Activated naive CD8-positive, alpha-beta T cell treated with anti-CD3 and anti-CD28 coated beads, Interleukin-2, amount 50 U/mL, for 24 hours (primary cell): Measurements from ENCODE around the gene WIPI1.
"Not testable (repeated sequence)": the region's sequence is repeated elsewhere in the genome, so short reads cannot be mapped to it uniquely, and the experiment has no call there.

Experiments used
- ATAC-seq: fragments of 150-1000 bp; cut with Tn5 transposase; one replicate; pipeline ENCODE4 v1.10.0; 2021
- DNase-seq: peaks from one replicate; pipeline ENCODE4 v3.0.0; 2021
- H3K27ac Mint-ChIP-seq: one replicate; pipeline ENCODE4 v1.8.0; 2021; ENCODE audit warnings: mild to moderate bottlenecking, mixed read lengths
- H3K27me3 Mint-ChIP-seq: one replicate; pipeline ENCODE4 v1.8.0; 2021; ENCODE audit warnings: mixed read lengths
- H3K36me3 Mint-ChIP-seq: one replicate; pipeline ENCODE4 v1.8.0; 2021; ENCODE audit warnings: low read depth, mixed read lengths
- H3K4me1 Mint-ChIP-seq: one replicate; pipeline ENCODE4 v1.8.0; 2021; ENCODE audit warnings: mixed read lengths
- H3K4me3 Mint-ChIP-seq: one replicate; pipeline ENCODE4 v1.8.0; 2021; ENCODE audit warnings: mild to moderate bottlenecking, moderate library complexity, mixed read lengths
- H3K9me3 Mint-ChIP-seq: one replicate; pipeline ENCODE4 v1.8.0; 2021; ENCODE audit warnings: mixed read lengths

WIPI1 gene, protein sequence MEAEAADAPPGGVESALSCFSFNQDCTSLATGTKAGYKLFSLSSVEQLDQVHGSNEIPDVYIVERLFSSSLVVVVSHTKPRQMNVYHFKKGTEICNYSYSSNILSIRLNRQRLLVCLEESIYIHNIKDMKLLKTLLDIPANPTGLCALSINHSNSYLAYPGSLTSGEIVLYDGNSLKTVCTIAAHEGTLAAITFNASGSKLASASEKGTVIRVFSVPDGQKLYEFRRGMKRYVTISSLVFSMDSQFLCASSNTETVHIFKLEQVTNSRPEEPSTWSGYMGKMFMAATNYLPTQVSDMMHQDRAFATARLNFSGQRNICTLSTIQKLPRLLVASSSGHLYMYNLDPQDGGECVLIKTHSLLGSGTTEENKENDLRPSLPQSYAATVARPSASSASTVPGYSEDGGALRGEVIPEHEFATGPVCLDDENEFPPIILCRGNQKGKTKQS

GRCh38 chr17:68457168-68457538 is at the start of gene WIPI1:
TSS of gene WIPI1 (minus strand) at chr17:68457496. CDS start at chr17:68457421, 75 bp downstream.
- peaks cover 60% of the 10 kb centered on the region for H3K4me1 Mint-ChIP-seq
- H3K9me3 Mint-ChIP-seq: no peaks in the 10 kb centered on the region
- peak within 1 kb of the TSS; percentile 46 for H3K27ac Mint-ChIP-seq
- ATAC-seq: peak; percentile 48
- H3K27me3 Mint-ChIP-seq: no peaks in the 10 kb centered on the region
- peak within 1 kb of the TSS; percentile 79 for H3K4me3 Mint-ChIP-seq
- no peak for DNase-seq
- H3K36me3 Mint-ChIP-seq: no peaks in the 10 kb centered on the region

DNA sequence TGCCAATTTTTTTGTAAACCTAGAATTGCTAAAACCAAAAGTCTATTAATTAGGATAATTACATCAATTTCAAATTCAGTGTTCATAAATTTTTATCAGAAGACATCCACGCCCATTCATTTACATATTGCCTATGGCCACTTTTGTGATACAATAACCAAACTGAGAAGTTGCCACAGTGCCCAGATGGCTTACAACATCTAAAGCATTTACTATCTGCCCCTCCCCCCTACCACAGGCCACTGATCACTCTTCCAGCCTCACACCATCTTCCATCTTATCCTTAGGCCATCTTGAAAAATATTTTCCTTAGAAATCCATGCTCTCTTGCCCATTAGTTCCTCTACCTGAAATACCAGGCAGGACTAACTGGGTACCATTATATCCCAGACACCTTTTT is 48.7 kb upstream of the WIPI1 start:
- Mint-ChIP-seq H3K27me3 (no peaks in the 10 kb centered on the region), H3K9me3 (no peaks in the 10 kb centered on the region), H3K27ac (no peak overlapping the region), H3K4me1 (peaks cover 23% of the 10 kb centered on the region), H3K4me3 (no peak overlapping the region), H3K36me3 (no peaks in the 10 kb centered on the region)
- ATAC-seq (no peak), DNase-seq (no peak)

DNA sequence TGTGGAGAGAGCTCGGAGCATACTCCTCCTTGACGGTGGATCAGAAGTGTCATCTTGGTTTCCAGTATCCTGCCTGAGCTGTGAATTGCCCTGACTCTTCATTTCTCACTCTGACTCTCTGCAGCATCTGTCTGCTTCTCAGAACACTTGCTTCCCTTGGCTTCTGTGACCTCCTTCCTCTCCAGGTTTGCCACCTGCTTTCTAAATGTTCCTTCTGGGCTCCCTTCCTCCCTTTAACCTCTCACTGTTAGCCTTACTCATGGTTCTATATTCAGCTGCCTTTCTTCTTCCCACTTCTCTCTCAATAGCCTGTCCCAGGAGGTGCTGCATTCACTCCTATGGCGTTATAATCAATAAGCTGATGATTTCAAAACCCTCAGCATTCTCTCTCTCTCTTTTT is 43.8 kb upstream of the WIPI1 start:
- Mint-ChIP-seq H3K27ac (no peak overlapping the region), H3K4me3 (no peak overlapping the region)
- no peak for ATAC-seq

GRCh38 chr17:68499587-68499986 is 42.3 kb upstream of the WIPI1 start:
- DNase-seq (no peak), ATAC-seq (no peak)
- no peak overlapping the region for H3K4me3 Mint-ChIP-seq
- H3K9me3 Mint-ChIP-seq: peaks cover 6% of the 10 kb centered on the region
- H3K4me1 Mint-ChIP-seq: peaks cover 24% of the 10 kb centered on the region
- H3K27me3 Mint-ChIP-seq: no peaks in the 10 kb centered on the region
- no peaks in the 10 kb centered on the region for H3K36me3 Mint-ChIP-seq
- no peak overlapping the region for H3K27ac Mint-ChIP-seq

More for the DNA sequence above, 43.8 kb upstream of the WIPI1 start:
- peaks cover 23% of the 10 kb centered on the region for H3K4me1 Mint-ChIP-seq
- H3K9me3 Mint-ChIP-seq: peaks cover 6% of the 10 kb centered on the region
- no peak for DNase-seq
- no peaks in the 10 kb centered on the region for H3K27me3 Mint-ChIP-seq
- H3K36me3 Mint-ChIP-seq: no peaks in the 10 kb centered on the region

DNA sequence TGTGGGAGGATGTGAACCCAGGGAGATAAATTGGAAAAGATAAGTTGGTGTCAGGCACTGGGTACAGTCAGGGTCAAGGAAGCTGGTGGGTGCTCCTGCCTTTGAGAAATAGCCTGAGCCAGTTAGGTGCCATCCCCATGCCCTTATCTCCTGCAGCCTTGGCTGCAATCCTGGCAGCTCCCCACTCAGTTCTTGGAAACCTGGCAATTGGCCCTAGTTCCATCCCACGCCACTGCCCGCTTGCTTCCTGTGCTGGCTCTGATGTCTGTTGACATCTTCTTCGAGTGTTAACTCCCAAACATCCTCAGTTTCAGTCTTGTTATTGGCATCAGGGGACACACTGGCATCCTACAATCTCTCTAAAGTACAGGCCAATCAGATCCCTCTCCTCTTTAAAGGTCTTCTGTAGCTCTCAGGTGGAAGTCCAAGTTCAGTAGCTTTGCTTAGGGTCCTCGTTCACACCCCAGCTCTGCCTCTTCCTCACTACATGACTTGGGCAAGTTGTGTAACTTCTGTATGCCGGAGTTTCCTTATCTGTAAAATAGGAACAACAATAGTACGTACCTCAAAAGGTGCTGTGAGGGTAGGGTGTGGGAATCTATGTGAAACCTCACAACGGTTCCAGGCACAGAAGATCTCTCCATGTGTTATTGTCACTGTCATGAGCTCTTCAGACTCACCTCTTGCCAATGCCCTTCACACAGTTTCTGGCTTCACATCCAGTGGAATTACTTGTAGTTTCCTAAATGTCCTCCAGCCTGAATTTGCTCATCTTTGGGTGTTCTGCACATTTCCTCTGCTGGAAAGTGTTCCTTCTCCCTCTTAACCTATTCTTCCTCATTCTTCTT is 41.4 kb upstream of the WIPI1 start:
- Mint-ChIP-seq H3K27me3 (no peaks in the 10 kb centered on the region), H3K9me3 (peaks cover 6% of the 10 kb centered on the region), H3K4me3 (no peak overlapping the region), H3K36me3 (no peaks in the 10 kb centered on the region), H3K4me1 (peaks cover 24% of the 10 kb centered on the region), H3K27ac (peak overlapping the region; percentile 31)
- DNase-seq (no peak), ATAC-seq (no peak)

DNA sequence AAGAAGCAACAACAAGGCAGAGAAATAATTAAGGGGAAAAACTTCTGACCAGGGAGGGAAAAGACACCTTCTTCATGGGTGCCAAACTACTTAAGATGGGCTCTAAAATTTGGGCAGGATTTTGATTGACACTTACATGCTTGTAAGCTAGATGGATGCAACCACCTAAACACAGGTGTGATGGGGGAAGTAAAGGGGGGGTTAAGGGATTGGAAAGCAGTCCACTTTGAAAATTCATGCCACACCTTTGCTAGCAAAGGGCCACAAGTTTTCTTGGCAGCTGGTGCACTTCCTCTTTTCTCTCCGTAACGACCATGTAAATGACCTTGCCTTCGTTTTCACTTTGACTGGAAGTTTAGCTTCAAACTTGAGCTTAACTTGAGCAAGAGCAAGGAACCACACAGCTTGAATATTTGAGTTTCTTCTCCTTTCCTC is 40.6 kb upstream of the WIPI1 start:
- Mint-ChIP-seq H3K27me3 (no peaks in the 10 kb centered on the region), H3K27ac (peak overlapping the region; percentile 43), H3K4me1 (peaks cover 24% of the 10 kb centered on the region), H3K4me3 (no peak overlapping the region), H3K36me3 (no peaks in the 10 kb centered on the region), H3K9me3 (peaks cover 6% of the 10 kb centered on the region)
- no peak for DNase-seq
- ATAC-seq: peak; percentile 29

- peaks cover 6% of the 10 kb centered on the region for H3K9me3 Mint-ChIP-seq
- ATAC-seq (no peak), DNase-seq (no peak)
- no peaks in the 10 kb centered on the region for H3K36me3 Mint-ChIP-seq
- peaks cover 2% of the 10 kb centered on the region for H3K27me3 Mint-ChIP-seq
- no peak overlapping the region for H3K27ac Mint-ChIP-seq
- H3K4me3 Mint-ChIP-seq: no peak overlapping the region
- H3K4me1 Mint-ChIP-seq: peaks cover 29% of the 10 kb centered on the region
Observed at GRCh38 chr17:68495081-68495480, 37.8 kb upstream of the WIPI1 start.

GRCh38 chr17:68492394-68493054 is 35.2 kb upstream of the WIPI1 start:
- peaks cover 22% of the 10 kb centered on the region for H3K4me1 Mint-ChIP-seq
- H3K4me3 Mint-ChIP-seq, DNase-seq, H3K27ac Mint-ChIP-seq, H3K9me3 Mint-ChIP-seq, H3K27me3 Mint-ChIP-seq, H3K36me3 Mint-ChIP-seq, ATAC-seq: not testable (repeated sequence)

- no peak overlapping the region for H3K4me3 Mint-ChIP-seq
- H3K27me3 Mint-ChIP-seq: peaks cover 2% of the 10 kb centered on the region
- H3K4me1 Mint-ChIP-seq: peaks cover 26% of the 10 kb centered on the region
- ATAC-seq (no peak), DNase-seq (no peak)
- no peak overlapping the region for H3K27ac Mint-ChIP-seq
- peaks cover 3% of the 10 kb centered on the region for H3K9me3 Mint-ChIP-seq
- H3K36me3 Mint-ChIP-seq: no peaks in the 10 kb centered on the region
Observed at GRCh38 chr17:68491381-68492231, 34.3 kb upstream of the WIPI1 start.

DNA sequence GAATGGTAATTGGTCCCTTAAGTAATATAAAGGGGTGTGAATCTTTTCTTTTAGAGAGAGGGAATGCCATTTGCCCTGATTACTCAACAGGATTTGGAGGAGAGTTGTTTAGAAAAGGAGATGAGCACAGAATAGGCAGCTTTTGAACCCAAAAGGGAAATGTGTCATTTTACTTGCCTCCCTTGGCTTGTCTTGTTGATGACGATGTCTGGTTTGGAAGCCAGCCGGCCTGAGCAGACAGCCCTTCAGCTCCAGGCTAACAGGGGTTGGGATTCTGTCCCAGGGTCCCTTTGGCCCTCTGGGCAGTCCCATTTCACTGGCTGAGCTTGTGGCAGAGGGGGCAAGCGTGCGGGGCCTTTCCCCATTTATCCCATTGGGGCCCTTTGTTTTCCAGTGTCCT is 32.6 kb upstream of the WIPI1 start:
- H3K9me3 Mint-ChIP-seq: no peaks in the 10 kb centered on the region
- no peak overlapping the region for H3K4me3 Mint-ChIP-seq
- no peak overlapping the region for H3K27ac Mint-ChIP-seq
- ATAC-seq (no peak), DNase-seq (no peak)
- H3K27me3 Mint-ChIP-seq: peaks cover 5% of the 10 kb centered on the region
- no peaks in the 10 kb centered on the region for H3K36me3 Mint-ChIP-seq
- peaks cover 21% of the 10 kb centered on the region for H3K4me1 Mint-ChIP-seq

DNA sequence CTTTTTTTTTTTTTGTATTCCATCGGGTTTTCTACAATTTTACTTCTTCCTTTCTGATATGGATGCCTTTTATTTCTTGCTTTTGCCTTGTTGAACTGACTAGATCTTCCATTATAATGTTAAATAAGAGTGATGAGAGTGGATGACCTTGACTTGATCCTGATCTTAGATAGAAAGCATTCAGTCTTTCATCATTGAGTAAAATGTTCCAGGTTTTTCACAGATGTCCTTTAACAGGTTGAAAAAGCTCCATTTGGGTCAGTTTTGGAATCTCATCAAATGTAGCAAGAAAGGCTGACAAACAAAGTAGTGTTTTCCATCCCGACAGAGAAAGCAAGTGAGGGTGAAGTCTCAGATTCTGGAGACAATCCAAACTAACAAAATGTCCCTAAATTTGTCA is 27.2 kb upstream of the WIPI1 start:
- H3K4me1 Mint-ChIP-seq: peaks cover 16% of the 10 kb centered on the region
- DNase-seq: no peak
- peaks cover 8% of the 10 kb centered on the region for H3K9me3 Mint-ChIP-seq
- H3K27me3 Mint-ChIP-seq: peaks cover 3% of the 10 kb centered on the region
- no peaks in the 10 kb centered on the region for H3K36me3 Mint-ChIP-seq
- no peak overlapping the region for H3K27ac Mint-ChIP-seq
- no peak overlapping the region for H3K4me3 Mint-ChIP-seq
- no peak for ATAC-seq

DNA sequence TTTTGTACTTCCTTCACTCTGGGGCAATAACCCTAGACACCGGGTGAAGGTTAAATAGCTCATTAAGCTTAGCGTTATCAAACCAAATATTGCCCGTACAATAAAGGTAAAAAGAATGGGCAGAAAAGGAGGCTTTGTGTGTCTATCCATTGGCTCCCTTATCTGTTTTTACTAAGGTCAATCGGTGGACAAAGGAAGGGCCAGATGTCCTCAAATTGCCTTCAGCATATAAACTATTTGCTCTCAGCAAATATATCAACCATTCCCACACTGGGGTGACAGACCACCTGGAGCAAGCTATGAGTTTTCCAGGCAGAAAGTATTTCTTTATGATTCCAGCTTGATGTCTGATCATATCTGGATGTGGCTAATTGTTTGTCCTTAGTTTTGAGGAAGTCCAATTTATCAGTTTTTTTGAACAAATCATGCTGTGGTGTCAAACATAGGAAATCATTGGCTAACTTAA is 25.3 kb upstream of the WIPI1 start:
- ATAC-seq (no peak), DNase-seq (no peak)
- peaks cover 1% of the 10 kb centered on the region for H3K36me3 Mint-ChIP-seq
- H3K4me1 Mint-ChIP-seq: peaks cover 7% of the 10 kb centered on the region
- H3K27ac Mint-ChIP-seq: no peak overlapping the region
- H3K27me3 Mint-ChIP-seq: peaks cover 3% of the 10 kb centered on the region
- peaks cover 12% of the 10 kb centered on the region for H3K9me3 Mint-ChIP-seq
- no peak overlapping the region for H3K4me3 Mint-ChIP-seq

GRCh38 chr17:68480885-68481284 is 23.6 kb upstream of the WIPI1 start:
- H3K27me3 Mint-ChIP-seq: peaks cover 2% of the 10 kb centered on the region
- no peak overlapping the region for H3K27ac Mint-ChIP-seq
- ATAC-seq (no peak), DNase-seq (no peak)
- peaks cover 1% of the 10 kb centered on the region for H3K36me3 Mint-ChIP-seq
- no peak overlapping the region for H3K4me3 Mint-ChIP-seq
- peaks cover 12% of the 10 kb centered on the region for H3K9me3 Mint-ChIP-seq
- no peaks in the 10 kb centered on the region for H3K4me1 Mint-ChIP-seq

GRCh38 chr17:68470961-68471360 is 13.7 kb upstream of the WIPI1 start:
- ATAC-seq (no peak), DNase-seq (no peak)
- Mint-ChIP-seq H3K9me3 (no peaks in the 10 kb centered on the region), H3K36me3 (no peaks in the 10 kb centered on the region), H3K27me3 (no peaks in the 10 kb centered on the region), H3K4me3 (no peak overlapping the region), H3K4me1 (peaks cover 2% of the 10 kb centered on the region), H3K27ac (no peak overlapping the region)
